GM21825 (cell line): ENCODE measurements around the gene UBQLN1.
A peak's percentile ranks its signal among the peaks of the same experiment; 100 is the strongest.
"Not testable (repeated sequence)": the region's sequence is repeated elsewhere in the genome, so short reads cannot be mapped to it uniquely, and the experiment has no call there.

Experiments used
- ATAC-seq: cut with Tn5 transposase; IDR thresholded peaks from one replicate; pipeline ENCODE4 v1.9.1; 2021; ENCODE audit warnings: mild to moderate bottlenecking, moderate library complexity; ENCODE audit not compliant: unreplicated experiment

The UBQLN1 gene

GRCh38 chr9:83637389-83637788 lies 70.4 kb downstream of the UBQLN1 start:
- ATAC-seq, result no peak

- no peak for ATAC-seq
Observed at GRCh38 chr9:83636813-83637212, 70.9 kb downstream of the UBQLN1 start.

- ATAC-seq, result no peak
Observed at GRCh38 chr9:83633676-83634075, 74.1 kb downstream of the UBQLN1 start.

- no peak for ATAC-seq
Observed at GRCh38 chr9:83633255-83633654, 74.5 kb downstream of the UBQLN1 start.

- no peak for ATAC-seq
Observed at GRCh38 chr9:83630938-83631457, 76.8 kb downstream of the UBQLN1 start.

- no peak for ATAC-seq
Observed at GRCh38 chr9:83629433-83630104, 78.2 kb downstream of the UBQLN1 start.

- no peak for ATAC-seq
Observed at GRCh38 chr9:83628540-83628939, 79.2 kb downstream of the UBQLN1 start.

- ATAC-seq, result no peak
Observed at GRCh38 chr9:83625178-83625577, 82.6 kb downstream of the UBQLN1 start.

- peak; percentile 28 for ATAC-seq
Observed at GRCh38 chr9:83623679-83624076, 84.1 kb downstream of the UBQLN1 start.

- peak; percentile 83 for ATAC-seq
Observed at GRCh38 chr9:83622939-83623678, 84.6 kb downstream of the UBQLN1 start, which contains the start of gene IDNK. IDNK (plus strand) TSS chr9:83623143; CDS start chr9:83623172, 29 bp downstream.

GRCh38 chr9:83622433-83622938 lies 85.3 kb downstream of the UBQLN1 start:
- ATAC-seq, result peak; percentile 60

- ATAC-seq, result no peak
Observed at GRCh38 chr9:83620841-83621636, 86.7 kb downstream of the UBQLN1 start.

- ATAC-seq, result no peak
Observed at GRCh38 chr9:83617299-83617698, 90.5 kb downstream of the UBQLN1 start.

- not testable (repeated sequence) for ATAC-seq
Observed at GRCh38 chr9:83613298-83613697, 94.5 kb downstream of the UBQLN1 start.
